H1 (cell line): ENCODE results near the gene YLPM1. TPM values are rescaled to one million over a fixed set of nuclear protein-coding genes. Genes with fewer than 3 reads are reported as not detected.

Source experiments
- BCL11A ChIP-seq, 2 experiments: IDR thresholded peaks; one replicate each; pipeline ENCODE4 v1.6.1; 2011; ENCODE audit warnings: low read depth in 2 of 2, low read length in 2 of 2, mild to moderate bottlenecking in 2 of 2
- CREB1 ChIP-seq: IDR thresholded peaks from 2 replicates; pipeline ENCODE4 v1.6.1; 2012; ENCODE audit warnings: inconsistent platforms
- EP300 ChIP-seq, 2 experiments: IDR thresholded peaks; 1 replicate in 1 of 2; 2 replicates in 1 of 2; pipeline ENCODE4 v1.6.1; 2011 to 2012; ENCODE audit warnings: low read depth in 2 of 2, low read length in 2 of 2, mild to moderate bottlenecking in 2 of 2, borderline replicate concordance in 1 of 2, inconsistent platforms in 1 of 2, moderate library complexity in 1 of 2
- JUND ChIP-seq: IDR thresholded peaks from 2 replicates; pipeline ENCODE4 v1.6.1; 2011; ENCODE audit warnings: mild to moderate bottlenecking, improper control_type of control experiment, low read length
- MAFK ChIP-seq: IDR thresholded peaks from 2 replicates; pipeline ENCODE4 v1.6.1; 2012; ENCODE audit warnings: low read depth, mild to moderate bottlenecking, improper control_type of control experiment, low read length
- POLR2A ChIP-seq, 2 experiments: IDR thresholded peaks; 1 replicate in 1 of 2; 2 replicates in 1 of 2; pipeline ENCODE4 v1.6.1; 2011; ENCODE audit warnings: low read depth in 2 of 2, low read length in 2 of 2, mild to moderate bottlenecking in 2 of 2; ENCODE audit errors: control extremely low read depth in 1 of 2
- POU5F1 ChIP-seq: IDR thresholded peaks from 2 replicates; pipeline ENCODE4 v1.6.1; 2011; ENCODE audit warnings: low read depth, mild to moderate bottlenecking, low read length, moderate library complexity
- RBBP5 ChIP-seq: IDR thresholded peaks from 2 replicates; pipeline ENCODE4 v1.7.1; 2012; ENCODE audit warnings: low read depth, mild to moderate bottlenecking, inconsistent platforms, low read length, moderate library complexity, borderline replicate concordance
- RFX5 ChIP-seq: IDR thresholded peaks from 2 replicates; pipeline ENCODE4 v1.6.1; 2011; ENCODE audit warnings: low read depth, low read length, improper control_type of control experiment, borderline replicate concordance
- SIN3A ChIP-seq, 2 experiments: IDR thresholded peaks in 1 of 2; conservative IDR thresholded peaks in 1 of 2; 2 replicates each; pipeline ENCODE4 v1.6.1; 2011 to 2012; ENCODE audit warnings: low read length in 2 of 2, improper control_type of control experiment in 1 of 2, low read depth in 1 of 2, mild to moderate bottlenecking in 1 of 2
- TEAD4 ChIP-seq: IDR thresholded peaks from 2 replicates; pipeline ENCODE4 v1.6.1; 2012; ENCODE audit warnings: low read depth, low read length, inconsistent platforms, mixed read lengths
- polyA plus RNA-seq, 7 experiments: library from polyadenylated mRNA; depleted of rRNA in 3 of 7; stranded (reverse) in 5 of 7; unstranded in 2 of 7; fragments of >200 nt in 5 of 7; fragments of 200-250 nt in 2 of 7; gene quantifications; 1 replicate in 5 of 7; 2 replicates in 1 of 7; 4 replicates in 1 of 7; pipeline versions ENCODE4 v1.2.1 to v1.2.3, GENCODE V29; 2011 to 2013; ENCODE audit warnings: missing spikeins in 2 of 7, mixed read lengths in 2 of 7
- total RNA-seq: library from RNA; stranded (reverse); fragmentation: NEBNext Ultra II Directional; extraction: Animal tissue kit (Norgen Biotek cat#: 25700); gene quantifications from 2 replicates; pipeline ENCODE4 v1.2.1, GENCODE V29; 2021
- TF ChIP-seq, protein P1 (sequence below): IDR thresholded peaks from 2 replicates; pipeline ENCODE4 v1.6.1; 2012; ENCODE audit warnings: low read length, inconsistent platforms

The YLPM1 gene
- total and polyA plus RNA-seq, 2 of the 8 experiments (the other 6 are each of a cell fraction or from before 2014, with no cell fraction given), result 13.5 to 71.7 TPM

DNA sequence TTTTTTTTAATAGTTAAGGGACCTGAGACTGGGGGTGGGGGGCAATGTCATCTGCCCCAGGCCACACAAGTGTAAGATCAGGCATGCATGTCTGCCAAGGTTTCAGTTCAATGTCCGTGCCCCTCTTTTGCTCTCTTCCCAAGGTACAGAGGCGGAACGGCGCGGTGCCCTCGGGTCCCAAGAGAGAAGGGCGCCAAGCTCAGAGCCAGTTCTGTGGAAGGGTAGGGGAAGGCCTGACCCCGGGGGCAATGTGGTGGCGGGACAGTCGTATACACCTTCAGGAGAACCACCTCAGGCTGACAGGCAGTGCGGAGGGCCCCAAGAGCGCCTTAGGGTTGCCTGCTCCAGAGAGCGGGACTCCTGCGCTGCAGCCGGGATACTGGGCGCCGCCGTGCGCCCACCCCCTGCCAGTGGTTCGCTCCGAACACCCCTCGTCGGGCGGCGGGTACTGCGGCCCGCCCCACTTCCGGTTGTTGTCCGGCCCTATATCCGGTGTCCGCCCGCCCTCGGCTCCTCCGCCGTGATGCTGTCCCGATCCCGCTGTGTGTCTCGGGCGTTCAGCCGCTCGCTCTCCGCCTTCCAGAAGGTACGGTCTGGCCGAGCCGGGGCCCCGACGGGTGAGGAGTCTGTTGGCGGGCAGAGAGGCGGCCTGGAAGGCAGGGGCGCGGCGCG is 118.5 kb downstream of the YLPM1 start, which contains the start of gene DLST (continued):
- TF ChIP-seq MAFK, result no peak
- TF ChIP-seq POU5F1, result no peak
- TF ChIP-seq POLR2A (IDR thresholded peaks at IDR 0.05; ENCODE audit: control extremely low read depth in 1 of 2, low read depth in 2 of 2, low read length in 2 of 2), result peak; percentile 57 to 81
- TF ChIP-seq RFX5, result no peak
- TF ChIP-seq CREB1, result peak; percentile 46
- peak in 1 of 2 experiments; percentile 100; a peak in 2 of 3 replicates for TF ChIP-seq EP300 (IDR thresholded peaks at IDR 0.05; ENCODE audit: borderline replicate concordance in 1 of 2, low read depth in 2 of 2, low read length in 2 of 2)
- TF ChIP-seq JUND, result peak; percentile 99
- no peak for TF ChIP-seq BCL11A (IDR thresholded peaks at IDR 0.05; ENCODE audit: low read depth in 2 of 2, low read length in 2 of 2)
- TF ChIP-seq, protein P1, sequence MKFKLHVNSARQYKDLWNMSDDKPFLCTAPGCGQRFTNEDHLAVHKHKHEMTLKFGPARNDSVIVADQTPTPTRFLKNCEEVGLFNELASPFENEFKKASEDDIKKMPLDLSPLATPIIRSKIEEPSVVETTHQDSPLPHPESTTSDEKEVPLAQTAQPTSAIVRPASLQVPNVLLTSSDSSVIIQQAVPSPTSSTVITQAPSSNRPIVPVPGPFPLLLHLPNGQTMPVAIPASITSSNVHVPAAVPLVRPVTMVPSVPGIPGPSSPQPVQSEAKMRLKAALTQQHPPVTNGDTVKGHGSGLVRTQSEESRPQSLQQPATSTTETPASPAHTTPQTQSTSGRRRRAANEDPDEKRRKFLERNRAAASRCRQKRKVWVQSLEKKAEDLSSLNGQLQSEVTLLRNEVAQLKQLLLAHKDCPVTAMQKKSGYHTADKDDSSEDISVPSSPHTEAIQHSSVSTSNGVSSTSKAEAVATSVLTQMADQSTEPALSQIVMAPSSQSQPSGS, result no peak
- no peak for TF ChIP-seq TEAD4
- TF ChIP-seq SIN3A (conservative IDR thresholded peaks at IDR 0.05 in 1 of 2, IDR thresholded peaks at IDR 0.05 in 1 of 2; ENCODE audit: low read depth in 1 of 2, low read length in 2 of 2), result peak; percentile 47 to 77; a peak in 2 of 4 replicates
- peak; percentile 94; the same call in 1 of the 2 replicates for TF ChIP-seq RBBP5
